IPS-15b (cell line): ENCODE data around the gene GRIK4.

Source experiments
- H3K27me3 ChIP-seq: one replicate; pipeline ENCODE4 v1.6.1; 2013; ENCODE audit warnings: low read length; ENCODE audit not compliant: control insufficient read depth, insufficient read depth
- H3K36me3 ChIP-seq: one replicate; pipeline ENCODE4 v1.6.1; 2013; ENCODE audit warnings: low read length; ENCODE audit not compliant: control insufficient read depth, insufficient read depth
- H3K4me1 ChIP-seq: one replicate; pipeline ENCODE4 v1.6.1; 2013; ENCODE audit warnings: mild to moderate bottlenecking, low read length; ENCODE audit not compliant: control insufficient read depth, insufficient read depth
- H3K4me3 ChIP-seq: one replicate; pipeline ENCODE4 v1.5.1; 2013; ENCODE audit warnings: low read depth, low read length
- H3K9ac ChIP-seq: one replicate; pipeline ENCODE4 v1.6.1; 2013; ENCODE audit warnings: low read depth, mild to moderate bottlenecking, low read length
- H3K9me3 ChIP-seq: one replicate; pipeline ENCODE4 v1.6.1; 2013; ENCODE audit warnings: mild to moderate bottlenecking, low read length; ENCODE audit not compliant: control insufficient read depth, insufficient read depth

GRIK4 gene

GRCh38 chr11:120827198-120827597 is 315.6 kb downstream of the GRIK4 start:
- H3K27me3 ChIP-seq, result no peaks in the 10 kb centered on the region
- no peaks in the 10 kb centered on the region for H3K4me1 ChIP-seq
- no peaks in the 10 kb centered on the region for H3K36me3 ChIP-seq
- no peak overlapping the region for H3K4me3 ChIP-seq
- no peak overlapping the region for H3K9ac ChIP-seq
- H3K9me3 ChIP-seq, result no peaks in the 10 kb centered on the region

- Histone ChIP-seq H3K9me3 (no peaks in the 10 kb centered on the region), H3K4me3 (no peak overlapping the region), H3K27me3 (no peaks in the 10 kb centered on the region), H3K9ac (no peak overlapping the region), H3K36me3 (no peaks in the 10 kb centered on the region), H3K4me1 (no peaks in the 10 kb centered on the region)
Measured at GRCh38 chr11:120827820-120828219, 316.3 kb downstream of the GRIK4 start.

- no peaks in the 10 kb centered on the region for H3K9me3 ChIP-seq
- no peaks in the 10 kb centered on the region for H3K36me3 ChIP-seq
- no peaks in the 10 kb centered on the region for H3K27me3 ChIP-seq
- H3K4me3 ChIP-seq, result no peak overlapping the region
- H3K9ac ChIP-seq, result no peak overlapping the region
- no peaks in the 10 kb centered on the region for H3K4me1 ChIP-seq
Measured at GRCh38 chr11:120828847-120829246, 317.3 kb downstream of the GRIK4 start.

GRCh38 chr11:120830085-120830620 is 318.6 kb downstream of the GRIK4 start:
- H3K4me3 ChIP-seq, result no peak overlapping the region
- H3K9me3 ChIP-seq, result no peaks in the 10 kb centered on the region
- H3K9ac ChIP-seq, result no peak overlapping the region
- no peaks in the 10 kb centered on the region for H3K36me3 ChIP-seq
- H3K4me1 ChIP-seq, result no peaks in the 10 kb centered on the region
- H3K27me3 ChIP-seq, result no peaks in the 10 kb centered on the region

GRCh38 chr11:120832481-120833238 is 321.1 kb downstream of the GRIK4 start:
- no peaks in the 10 kb centered on the region for H3K9me3 ChIP-seq
- H3K9ac ChIP-seq, result no peak overlapping the region
- H3K4me1 ChIP-seq, result no peaks in the 10 kb centered on the region
- H3K27me3 ChIP-seq, result no peaks in the 10 kb centered on the region
- H3K4me3 ChIP-seq, result no peak overlapping the region
- no peaks in the 10 kb centered on the region for H3K36me3 ChIP-seq

GRCh38 chr11:120834686-120835210 is 323.2 kb downstream of the GRIK4 start:
- Histone ChIP-seq H3K4me3 (no peak overlapping the region), H3K36me3 (no peaks in the 10 kb centered on the region), H3K27me3 (no peaks in the 10 kb centered on the region), H3K9ac (no peak overlapping the region), H3K4me1 (no peaks in the 10 kb centered on the region), H3K9me3 (no peaks in the 10 kb centered on the region)

- no peak overlapping the region for H3K4me3 ChIP-seq
- H3K9me3 ChIP-seq, result no peaks in the 10 kb centered on the region
- no peaks in the 10 kb centered on the region for H3K36me3 ChIP-seq
- no peaks in the 10 kb centered on the region for H3K4me1 ChIP-seq
- H3K9ac ChIP-seq, result no peak overlapping the region
- no peaks in the 10 kb centered on the region for H3K27me3 ChIP-seq
Measured at GRCh38 chr11:120835601-120836228, 324.2 kb downstream of the GRIK4 start.

GRCh38 chr11:120837696-120838095 is 326.1 kb downstream of the GRIK4 start:
- Histone ChIP-seq H3K4me3 (no peak overlapping the region), H3K36me3 (no peaks in the 10 kb centered on the region), H3K4me1 (no peaks in the 10 kb centered on the region), H3K27me3 (no peaks in the 10 kb centered on the region), H3K9ac (no peak overlapping the region), H3K9me3 (no peaks in the 10 kb centered on the region)

- Histone ChIP-seq H3K4me3 (no peak overlapping the region), H3K36me3 (no peaks in the 10 kb centered on the region), H3K4me1 (no peaks in the 10 kb centered on the region), H3K9me3 (no peaks in the 10 kb centered on the region), H3K9ac (no peak overlapping the region), H3K27me3 (no peaks in the 10 kb centered on the region)
Measured at GRCh38 chr11:120839201-120839600, 327.7 kb downstream of the GRIK4 start.

GRCh38 chr11:120839846-120840402 is 328.4 kb downstream of the GRIK4 start:
- H3K36me3 ChIP-seq, result no peaks in the 10 kb centered on the region
- no peak overlapping the region for H3K4me3 ChIP-seq
- no peak overlapping the region for H3K9ac ChIP-seq
- H3K27me3 ChIP-seq, result no peaks in the 10 kb centered on the region
- no peaks in the 10 kb centered on the region for H3K4me1 ChIP-seq
- H3K9me3 ChIP-seq, result no peaks in the 10 kb centered on the region

GRCh38 chr11:120840661-120841060 is 329.1 kb downstream of the GRIK4 start:
- H3K27me3 ChIP-seq, result no peaks in the 10 kb centered on the region
- H3K9ac ChIP-seq, result no peak overlapping the region
- no peaks in the 10 kb centered on the region for H3K36me3 ChIP-seq
- no peaks in the 10 kb centered on the region for H3K4me1 ChIP-seq
- H3K4me3 ChIP-seq, result no peak overlapping the region
- H3K9me3 ChIP-seq, result no peaks in the 10 kb centered on the region
